ENCODE measurements around the gene C1orf198. TPM values are rescaled to one million over a fixed set of nuclear protein-coding genes. Genes with fewer than 3 reads are reported as not detected.

The C1orf198 gene
- polyA plus RNA-seq, 2 of the 4 experiments (the other 2 are of a cell fraction), result 12.0 to 20.4 TPM

DNA sequence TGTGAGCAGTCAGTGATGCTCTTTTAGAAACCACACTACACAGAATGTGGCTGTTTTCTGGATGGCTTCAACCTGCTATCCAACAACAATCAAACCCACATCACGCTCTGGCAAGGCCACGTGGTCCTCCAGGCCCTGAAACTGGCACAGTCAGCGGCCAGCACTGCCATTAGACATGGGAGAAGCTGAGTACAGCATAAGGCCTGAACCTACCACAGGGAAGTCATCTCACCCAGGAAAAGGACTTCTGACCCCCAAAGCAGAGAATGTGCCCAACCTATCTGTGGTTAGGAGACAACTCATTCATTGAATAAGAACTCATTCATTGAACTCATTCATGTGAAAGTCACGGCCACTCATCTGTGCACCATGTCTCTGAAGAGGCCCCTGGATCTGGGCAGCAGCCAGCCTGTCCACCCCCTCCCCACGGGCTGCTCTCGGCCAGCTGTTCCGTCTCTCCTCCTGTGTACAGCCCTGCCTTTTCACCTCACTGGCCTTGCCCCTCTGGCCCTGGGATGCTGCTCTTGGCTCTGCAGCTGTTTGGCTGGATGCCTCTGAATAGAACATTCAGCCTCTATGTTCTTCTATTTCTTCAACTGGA is 41.1 kb downstream of the C1orf198 start:
- ChIA-PET POLR2A (no interaction called here), CTCF (no interaction called here)
- Histone ChIP-seq H3K4me2 (no peak overlapping the region), H3K27ac (no peak overlapping the region), H3K4me3 (no peak overlapping the region), H3K4me1 (peaks cover 18% of the 10 kb centered on the region), H3K9me3 (no peaks in the 10 kb centered on the region)
- no peak for ATAC-seq
- no peak for FAIRE-seq
- WGBS (ENCODE audit: missing lambda C conversion rate), result 58% methylated on average over 7 of the region's 7 CpGs
- DNase-seq (ENCODE audit: low read depth in 1 of 2, low spot score in 1 of 2), result no peak
- TF ChIP-seq POLR2AphosphoS2 (conservative IDR thresholded peaks at IDR 0.05; ENCODE audit: low read length), result no peak
- TF ChIP-seq FOSL2 (IDR thresholded peaks at IDR 0.05), result no peak
- TF ChIP-seq FOSL2 (CRISPR knock-in tag; IDR thresholded peaks at IDR 0.05), result no peak
- no peak for TF ChIP-seq ZNF302 (CRISPR knock-in tag; IDR thresholded peaks at IDR 0.05)
- no peak for TF ChIP-seq HOXB5 (CRISPR knock-in tag; IDR thresholded peaks at IDR 0.05)
- no peak for TF ChIP-seq BHLHE40 (IDR thresholded peaks at IDR 0.05; ENCODE audit: low read depth, low read length)
- TF ChIP-seq SMC3 (IDR thresholded peaks at IDR 0.05), result no peak
- no peak for TF ChIP-seq NFE2L2 (conservative IDR thresholded peaks at IDR 0.05; ENCODE audit: low read length)
- no peak for TF ChIP-seq HMGXB4 (CRISPR knock-in tag; IDR thresholded peaks at IDR 0.05; ENCODE audit: borderline replicate concordance)
- no peak for TF ChIP-seq KDM5A (IDR thresholded peaks at IDR 0.05)
- no peak for TF ChIP-seq REST (IDR thresholded peaks at IDR 0.05)

DNA sequence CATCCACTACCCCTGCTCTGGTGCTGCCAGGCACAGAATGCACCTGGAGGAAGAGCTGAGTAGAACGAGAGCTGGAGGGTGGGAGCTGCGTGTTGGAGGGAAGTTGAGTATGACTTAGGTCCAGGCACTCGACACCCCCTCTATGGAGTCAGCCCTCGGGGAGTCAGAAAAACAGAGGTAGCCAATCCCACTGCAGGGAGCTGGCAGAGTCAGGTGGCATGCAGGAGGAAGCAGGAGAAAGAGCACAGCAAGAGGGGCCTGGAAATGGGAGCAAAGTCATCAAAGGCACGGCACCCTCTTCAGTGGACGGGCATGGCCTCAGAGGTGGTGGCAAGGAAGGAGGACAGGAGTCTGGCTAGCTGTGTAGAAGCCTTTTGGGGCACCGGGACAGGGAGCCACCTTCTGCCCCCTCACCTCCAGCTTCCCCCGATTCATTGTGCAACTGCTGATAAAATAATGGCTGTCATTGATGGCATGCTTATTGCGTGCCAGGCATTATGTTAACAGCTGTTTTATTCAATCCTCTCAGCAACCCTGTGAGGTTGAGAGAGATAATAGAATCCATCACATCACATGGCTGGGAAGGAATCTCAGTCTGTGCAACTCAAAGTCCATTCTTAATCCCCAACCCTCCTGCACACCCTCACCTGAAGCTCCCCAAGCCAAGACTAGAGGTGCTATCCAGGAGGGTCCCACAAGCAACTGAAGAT is 42.0 kb downstream of the C1orf198 start:
- FAIRE-seq (no peak), ATAC-seq (no peak), DNase-seq (ENCODE audit: low read depth in 1 of 2, low spot score in 1 of 2) (no peak)
- Histone ChIP-seq H3K4me3 (no peak overlapping the region), H3K4me1 (peaks cover 18% of the 10 kb centered on the region), H3K4me2 (no peak overlapping the region), H3K9me3 (no peaks in the 10 kb centered on the region), H3K27ac (no peak overlapping the region; a peak in 1 of 6 replicates)
- ChIA-PET CTCF (interaction anchor here (1.0 kb wide), 1 partner anchor 152 kb away, joined by 3 read pairs; the partner anchor contains the start of gene TTC13), POLR2A (no interaction called here)
- 81% methylated on average over 9 of the region's 9 CpGs for WGBS (ENCODE audit: missing lambda C conversion rate)
- TF ChIP-seq HES2 (IDR thresholded peaks at IDR 0.05), result no peak
- no peak for TF ChIP-seq RAD21 (conservative IDR thresholded peaks at IDR 0.05 in 1 of 2, IDR thresholded peaks at IDR 0.05 in 1 of 2)
- no peak for TF ChIP-seq HEYL (CRISPR knock-in tag; IDR thresholded peaks at IDR 0.05)
- TF ChIP-seq, protein P1, sequence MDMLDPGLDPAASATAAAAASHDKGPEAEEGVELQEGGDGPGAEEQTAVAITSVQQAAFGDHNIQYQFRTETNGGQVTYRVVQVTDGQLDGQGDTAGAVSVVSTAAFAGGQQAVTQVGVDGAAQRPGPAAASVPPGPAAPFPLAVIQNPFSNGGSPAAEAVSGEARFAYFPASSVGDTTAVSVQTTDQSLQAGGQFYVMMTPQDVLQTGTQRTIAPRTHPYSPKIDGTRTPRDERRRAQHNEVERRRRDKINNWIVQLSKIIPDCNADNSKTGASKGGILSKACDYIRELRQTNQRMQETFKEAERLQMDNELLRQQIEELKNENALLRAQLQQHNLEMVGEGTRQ (IDR thresholded peaks at IDR 0.05), result no peak
- no peak for TF ChIP-seq NPAS2 (CRISPR knock-in tag; IDR thresholded peaks at IDR 0.05; ENCODE audit: borderline replicate concordance)
